Measurements from ENCODE around the gene PIK3R5.

Gene PIK3R5

DNA sequence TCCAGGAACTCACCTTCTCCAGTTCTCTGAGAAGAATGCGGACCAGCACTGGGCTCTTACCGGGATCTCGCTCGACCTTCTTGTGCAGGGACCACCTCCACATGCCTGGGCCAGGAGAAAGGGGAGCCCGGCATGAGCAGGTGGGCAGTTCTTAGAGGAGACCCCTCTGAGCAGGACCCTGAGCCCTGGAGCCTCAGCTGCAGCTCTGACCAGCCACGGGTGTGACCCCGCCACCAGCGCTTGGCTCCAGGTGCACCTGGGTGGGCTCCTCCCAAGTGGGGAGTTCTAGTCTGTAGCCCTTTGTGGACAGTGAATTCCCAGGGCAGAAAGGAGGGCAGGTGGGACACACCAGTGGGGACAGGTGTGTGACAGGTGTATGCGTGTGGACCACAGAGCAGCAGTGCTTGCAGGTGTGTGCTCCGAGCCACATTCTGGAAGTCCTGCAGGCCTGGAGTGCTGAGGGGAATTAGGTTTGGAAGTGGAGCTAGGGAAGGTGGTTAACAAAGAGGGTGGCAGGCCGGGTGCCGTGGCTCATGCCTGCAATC lies 126.9 kb downstream of the PIK3R5 start:
- TF ChIP-seq, protein P1, sequence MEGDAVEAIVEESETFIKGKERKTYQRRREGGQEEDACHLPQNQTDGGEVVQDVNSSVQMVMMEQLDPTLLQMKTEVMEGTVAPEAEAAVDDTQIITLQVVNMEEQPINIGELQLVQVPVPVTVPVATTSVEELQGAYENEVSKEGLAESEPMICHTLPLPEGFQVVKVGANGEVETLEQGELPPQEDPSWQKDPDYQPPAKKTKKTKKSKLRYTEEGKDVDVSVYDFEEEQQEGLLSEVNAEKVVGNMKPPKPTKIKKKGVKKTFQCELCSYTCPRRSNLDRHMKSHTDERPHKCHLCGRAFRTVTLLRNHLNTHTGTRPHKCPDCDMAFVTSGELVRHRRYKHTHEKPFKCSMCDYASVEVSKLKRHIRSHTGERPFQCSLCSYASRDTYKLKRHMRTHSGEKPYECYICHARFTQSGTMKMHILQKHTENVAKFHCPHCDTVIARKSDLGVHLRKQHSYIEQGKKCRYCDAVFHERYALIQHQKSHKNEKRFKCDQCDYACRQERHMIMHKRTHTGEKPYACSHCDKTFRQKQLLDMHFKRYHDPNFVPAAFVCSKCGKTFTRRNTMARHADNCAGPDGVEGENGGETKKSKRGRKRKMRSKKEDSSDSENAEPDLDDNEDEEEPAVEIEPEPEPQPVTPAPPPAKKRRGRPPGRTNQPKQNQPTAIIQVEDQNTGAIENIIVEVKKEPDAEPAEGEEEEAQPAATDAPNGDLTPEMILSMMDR (IDR thresholded peaks at IDR 0.05), result no peak

DNA sequence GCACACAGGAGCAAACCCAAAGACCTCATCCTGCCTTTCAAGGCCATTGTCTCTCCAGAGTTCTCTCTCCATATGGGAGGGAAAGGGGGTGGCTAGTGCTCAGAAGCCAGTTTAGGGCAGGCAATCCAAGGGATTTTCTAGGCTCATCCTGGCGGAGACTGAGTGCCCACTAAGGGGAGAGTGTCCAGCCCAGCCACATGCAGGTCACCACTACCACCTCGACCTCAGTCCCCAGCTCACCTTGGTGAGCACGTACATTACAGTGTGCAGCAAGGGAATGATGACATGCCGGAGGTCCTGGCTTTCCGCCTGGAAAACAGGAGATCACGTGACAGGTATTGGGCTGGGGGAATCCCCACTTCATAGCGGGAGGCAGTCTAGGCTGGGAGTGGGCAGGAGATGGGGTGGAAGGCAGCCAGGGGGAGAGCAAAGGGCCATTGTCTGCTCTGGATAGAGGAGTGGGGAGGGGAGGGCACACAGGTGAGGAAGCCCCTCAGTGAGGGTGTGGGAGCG lies 127.9 kb downstream of the PIK3R5 start:
- TF ChIP-seq, protein P1 (IDR thresholded peaks at IDR 0.05), result no peak

DNA sequence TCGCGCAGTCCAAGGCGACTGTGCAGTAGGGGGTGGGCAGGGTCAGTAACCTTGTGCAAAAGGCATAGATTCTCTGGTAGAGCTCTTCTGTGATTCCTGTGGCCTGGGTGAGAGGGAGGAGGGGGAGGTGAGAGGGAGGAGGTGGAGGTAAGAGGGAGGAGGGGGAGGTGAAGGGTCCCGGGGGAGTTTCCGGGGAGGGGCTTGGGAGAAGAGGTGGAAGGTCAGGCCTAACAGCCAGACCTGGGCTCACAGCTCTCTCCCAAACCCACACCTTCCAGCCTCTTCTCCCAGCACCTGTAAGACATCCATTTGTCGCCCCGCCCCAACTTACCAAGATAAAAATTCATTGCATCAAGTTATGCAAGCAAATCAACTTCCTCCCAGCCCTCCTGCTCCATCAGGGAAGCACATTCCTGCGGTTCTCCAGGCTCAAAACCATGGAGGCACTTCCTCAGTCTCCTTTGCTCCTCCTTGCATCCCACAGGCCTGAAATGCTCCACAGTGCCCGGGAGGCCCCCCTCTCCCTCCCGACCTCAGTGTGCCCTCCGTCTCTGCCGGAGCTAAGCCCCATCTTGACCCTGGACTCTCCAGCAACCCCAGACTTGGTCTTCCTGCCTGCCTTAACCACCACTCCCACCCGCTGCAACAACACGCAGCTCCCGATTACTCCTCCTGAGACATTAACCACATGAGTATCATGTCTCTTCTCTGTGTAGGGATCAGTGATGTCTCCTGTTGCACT lies 128.5 kb downstream of the PIK3R5 start:
- TF ChIP-seq, protein P1 (IDR thresholded peaks at IDR 0.05), result no peak

DNA sequence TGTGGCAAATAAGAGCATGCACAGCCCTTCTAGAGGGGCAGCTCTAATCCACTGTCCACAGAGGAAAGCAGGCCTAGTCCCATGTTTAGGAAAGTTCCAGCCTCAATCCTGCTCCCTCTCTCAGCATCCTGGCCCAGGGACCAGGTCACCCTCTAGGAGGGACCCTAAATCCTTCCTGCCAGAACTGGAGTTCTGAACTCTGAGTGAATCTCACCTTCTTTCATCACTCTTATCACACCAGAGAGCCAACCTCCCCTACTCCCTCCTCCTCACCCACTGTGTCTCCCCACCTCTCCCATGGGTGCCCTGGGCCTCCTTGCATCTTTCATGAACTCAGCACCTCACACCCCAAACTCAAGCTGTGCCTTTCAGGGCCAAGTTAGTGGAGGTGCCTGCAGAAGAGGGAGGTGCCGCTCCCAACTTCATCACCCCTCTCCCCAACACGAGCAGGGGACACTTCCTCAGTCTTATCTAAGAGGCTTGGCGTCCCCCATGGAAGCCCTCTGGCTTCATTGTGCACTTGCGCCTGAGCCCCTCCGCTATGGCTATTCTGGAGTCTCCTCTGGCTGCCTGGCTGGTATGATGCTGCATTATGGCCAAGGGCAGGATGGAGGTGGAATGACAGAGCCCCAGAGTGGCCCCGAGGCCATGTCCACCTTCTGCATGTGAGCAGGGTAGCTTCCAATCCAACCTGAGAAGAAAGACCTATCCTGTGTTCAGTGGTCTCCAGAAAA lies 129.7 kb downstream of the PIK3R5 start:
- TF ChIP-seq, protein P1 (IDR thresholded peaks at IDR 0.05), result no peak

DNA sequence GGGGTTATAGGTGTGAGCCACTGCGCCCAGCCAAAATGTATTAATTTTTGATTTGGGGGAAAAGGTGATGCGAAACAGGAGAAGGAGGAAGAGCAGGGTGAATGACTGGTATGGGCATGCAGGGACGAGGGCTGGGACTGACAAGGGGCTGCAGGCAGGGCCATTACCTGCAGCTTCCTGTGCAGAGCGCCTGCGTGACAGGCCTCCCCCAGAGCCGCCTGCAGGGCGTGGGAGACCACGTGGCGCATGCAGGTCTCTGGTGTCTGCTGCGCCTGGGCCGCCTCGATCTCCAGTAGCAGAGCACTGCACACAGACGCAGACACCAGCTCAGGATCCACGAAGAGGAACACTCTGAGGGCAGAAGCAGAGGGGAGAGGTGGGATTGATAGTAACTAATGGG lies 130.4 kb downstream of the PIK3R5 start:
- TF ChIP-seq, protein P1 (IDR thresholded peaks at IDR 0.05), result no peak

DNA sequence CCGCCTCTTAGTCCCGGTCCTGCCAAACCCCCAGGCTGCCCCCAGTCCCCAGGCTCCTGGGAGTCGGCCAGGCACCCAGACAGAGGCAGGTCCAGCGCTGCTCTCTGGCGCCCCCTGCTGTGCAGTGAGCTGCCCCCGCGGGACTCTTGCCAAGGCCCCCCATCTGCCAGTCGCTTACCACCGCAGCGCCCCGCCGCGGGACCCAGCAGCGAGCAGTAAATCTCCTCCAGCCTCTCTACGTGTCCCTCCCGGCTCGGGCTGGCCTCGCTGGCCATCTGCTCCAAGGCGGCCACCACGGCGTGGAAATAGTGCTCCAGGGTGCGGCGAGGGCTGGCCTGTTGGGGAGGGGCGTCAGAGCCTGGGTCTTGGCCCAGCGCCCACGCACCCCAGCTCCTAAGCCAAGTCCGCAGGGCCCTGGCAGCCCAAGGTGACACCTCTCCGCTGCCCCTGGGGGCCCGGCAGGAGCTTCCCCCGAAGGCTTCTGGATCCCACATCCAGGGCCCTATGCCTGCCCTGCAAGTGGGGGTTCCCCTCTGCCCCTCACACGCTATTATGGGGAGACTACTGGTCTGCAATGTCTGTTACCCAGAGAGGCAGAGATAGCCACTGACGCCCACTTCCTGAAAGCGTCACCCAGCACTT lies 132.7 kb downstream of the PIK3R5 start:
- TF ChIP-seq, protein P1 (IDR thresholded peaks at IDR 0.05), result peak; percentile 74

DNA sequence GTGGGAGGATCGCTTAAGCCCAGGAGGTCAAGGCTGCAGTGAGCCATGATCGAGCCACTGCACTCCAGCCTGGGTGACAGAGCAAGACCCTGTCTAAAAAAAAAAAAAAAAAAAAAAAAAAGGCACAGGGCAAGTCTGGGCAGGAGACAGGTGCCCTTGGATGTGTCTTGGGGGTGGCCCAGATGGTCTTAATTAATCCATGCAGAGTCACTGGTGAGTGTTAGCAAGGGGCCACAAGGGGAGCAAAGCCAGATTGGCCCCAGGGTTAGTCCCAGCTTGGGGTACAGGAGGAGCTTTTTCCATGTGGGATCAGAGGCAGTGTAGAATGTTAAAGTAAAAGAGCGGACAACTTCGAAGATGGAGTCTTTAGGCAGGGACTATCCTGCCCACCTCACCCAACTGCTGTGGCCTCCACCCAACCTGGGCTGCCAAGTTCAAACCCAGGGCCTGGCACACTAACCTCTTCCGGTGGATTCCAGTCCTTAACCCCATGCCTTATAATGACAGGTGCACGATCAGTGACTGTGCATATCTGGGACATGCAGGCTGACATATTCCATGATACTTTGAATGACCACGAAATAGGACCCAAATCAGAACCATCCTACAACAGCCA lies 134.2 kb downstream of the PIK3R5 start:
- TF ChIP-seq, protein P1 (IDR thresholded peaks at IDR 0.05), result no peak

Measured in LNCAP (cell line).